ENCODE measurements around the gene SLC10A3. TPM values are rescaled to one million over a fixed set of nuclear protein-coding genes. Genes with fewer than 3 reads are reported as not detected.
A peak's percentile ranks its signal among the peaks of the same experiment; 100 is the strongest.

Gene SLC10A3
- total RNA-seq, 2 experiments from 2014 or later, result 15.7 to 16.4 TPM

- Mint-ChIP-seq H3K9me3 (no peaks in the 10 kb centered on the region), H3K4me3 (no peak overlapping the region), H3K27ac (no peak overlapping the region), H3K4me1 (ENCODE audit: low read depth) (no peaks in the 10 kb centered on the region), H3K36me3 (ENCODE audit: low read depth) (peaks cover 12% of the 10 kb centered on the region), H3K27me3 (no peaks in the 10 kb centered on the region)
- Histone ChIP-seq H3K9me3 (ENCODE audit: control insufficient read depth in 1 of 2, insufficient read depth in 1 of 2, low read length in 2 of 2) (no peaks in the 10 kb centered on the region), H3K4me3 (ENCODE audit: low read length) (no peak overlapping the region), H3K27ac (ENCODE audit: low read depth in 1 of 2, low read length in 2 of 2) (no peak overlapping the region), H3K27me3 (ENCODE audit: control insufficient read depth in 1 of 2, insufficient read depth in 2 of 2, low read length in 2 of 2) (no peaks in the 10 kb centered on the region), H3K4me1 (ENCODE audit: insufficient read depth, low read length) (no peaks in the 10 kb centered on the region), H3K36me3 (ENCODE audit: insufficient read depth, low read length) (peaks cover 57% of the 10 kb centered on the region)
- TF ChIP-seq, protein P1, sequence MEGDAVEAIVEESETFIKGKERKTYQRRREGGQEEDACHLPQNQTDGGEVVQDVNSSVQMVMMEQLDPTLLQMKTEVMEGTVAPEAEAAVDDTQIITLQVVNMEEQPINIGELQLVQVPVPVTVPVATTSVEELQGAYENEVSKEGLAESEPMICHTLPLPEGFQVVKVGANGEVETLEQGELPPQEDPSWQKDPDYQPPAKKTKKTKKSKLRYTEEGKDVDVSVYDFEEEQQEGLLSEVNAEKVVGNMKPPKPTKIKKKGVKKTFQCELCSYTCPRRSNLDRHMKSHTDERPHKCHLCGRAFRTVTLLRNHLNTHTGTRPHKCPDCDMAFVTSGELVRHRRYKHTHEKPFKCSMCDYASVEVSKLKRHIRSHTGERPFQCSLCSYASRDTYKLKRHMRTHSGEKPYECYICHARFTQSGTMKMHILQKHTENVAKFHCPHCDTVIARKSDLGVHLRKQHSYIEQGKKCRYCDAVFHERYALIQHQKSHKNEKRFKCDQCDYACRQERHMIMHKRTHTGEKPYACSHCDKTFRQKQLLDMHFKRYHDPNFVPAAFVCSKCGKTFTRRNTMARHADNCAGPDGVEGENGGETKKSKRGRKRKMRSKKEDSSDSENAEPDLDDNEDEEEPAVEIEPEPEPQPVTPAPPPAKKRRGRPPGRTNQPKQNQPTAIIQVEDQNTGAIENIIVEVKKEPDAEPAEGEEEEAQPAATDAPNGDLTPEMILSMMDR (IDR thresholded peaks at IDR 0.05), result no peak
- ChIA-PET CTCF (no interaction called here), POLR2A (no interaction called here)
- DNase-seq (no peak), ATAC-seq (ENCODE audit: poor library complexity) (no peak)
- intact Hi-C loops (cut with DNase I, micrococcal nuclease), result no loop called here
Observed at GRCh38 chrX:154468217-154468616, 22.2 kb downstream of the SLC10A3 start.

DNA sequence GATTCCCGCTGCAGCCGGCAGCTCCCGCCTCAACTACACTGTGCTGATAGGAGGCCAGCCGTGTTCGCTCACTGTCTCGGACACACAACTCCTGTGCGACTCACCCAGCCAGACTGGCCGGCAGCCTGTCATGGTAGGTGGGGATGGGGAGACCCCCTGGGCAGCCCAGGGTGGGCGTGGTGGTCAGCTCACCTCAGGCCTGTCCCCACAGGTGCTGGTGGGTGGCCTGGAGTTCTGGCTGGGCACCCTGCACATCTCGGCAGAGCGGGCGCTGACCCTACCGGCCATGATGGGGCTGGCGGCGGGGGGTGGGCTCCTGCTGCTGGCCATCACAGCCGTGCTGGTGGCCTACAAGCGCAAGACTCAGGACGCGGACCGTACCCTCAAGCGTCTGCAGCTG lies 22.9 kb downstream of the SLC10A3 start:
- TF ChIP-seq, protein P1 (IDR thresholded peaks at IDR 0.05), result no peak
- Histone ChIP-seq H3K27me3 (ENCODE audit: control insufficient read depth in 1 of 2, insufficient read depth in 2 of 2, low read length in 2 of 2) (no peaks in the 10 kb centered on the region), H3K27ac (ENCODE audit: low read depth in 1 of 2, low read length in 2 of 2) (no peak overlapping the region), H3K4me3 (ENCODE audit: low read length) (no peak overlapping the region), H3K36me3 (ENCODE audit: insufficient read depth, low read length) (peaks cover 61% of the 10 kb centered on the region), H3K4me1 (ENCODE audit: insufficient read depth, low read length) (no peaks in the 10 kb centered on the region), H3K9me3 (ENCODE audit: control insufficient read depth in 1 of 2, insufficient read depth in 1 of 2, low read length in 2 of 2) (no peaks in the 10 kb centered on the region)
- no peaks in the 10 kb centered on the region for H3K27me3 Mint-ChIP-seq
- DNase-seq (peak in 1 of 14 experiments; percentile 0), ATAC-seq (ENCODE audit: poor library complexity) (no peak)
- no peaks in the 10 kb centered on the region for H3K9me3 Mint-ChIP-seq
- CTCF ChIA-PET, result no interaction called here
- no peak overlapping the region for H3K4me3 Mint-ChIP-seq
- intact Hi-C loops (cut with DNase I, micrococcal nuclease), result no loop called here
- no peaks in the 10 kb centered on the region for H3K4me1 Mint-ChIP-seq (ENCODE audit: low read depth)
- POLR2A ChIA-PET, result no interaction called here
- H3K27ac Mint-ChIP-seq, result no peak overlapping the region
- peaks cover 19% of the 10 kb centered on the region for H3K36me3 Mint-ChIP-seq (ENCODE audit: low read depth)

DNA sequence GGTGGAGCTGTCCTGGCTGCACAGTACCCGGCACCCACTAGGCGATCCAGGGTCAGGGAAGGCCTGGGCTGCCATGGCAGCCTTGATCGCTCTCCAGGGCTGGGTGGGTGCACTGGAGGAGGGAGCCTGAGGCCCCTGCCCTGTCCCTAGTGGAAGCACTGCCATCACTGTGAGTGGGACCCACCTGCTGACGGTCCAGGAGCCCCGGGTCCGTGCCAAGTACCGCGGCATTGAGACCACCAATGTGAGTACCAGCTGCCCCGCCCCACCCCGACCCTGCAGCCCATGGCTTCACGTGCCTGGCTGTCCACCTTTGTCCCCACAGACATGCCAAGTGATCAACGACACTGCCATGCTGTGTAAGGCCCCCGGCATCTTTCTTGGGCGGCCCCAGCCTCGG lies 23.5 kb downstream of the SLC10A3 start:
- H3K4me1 ChIP-seq (ENCODE audit: insufficient read depth, low read length), result no peaks in the 10 kb centered on the region
- no peak overlapping the region for H3K27ac ChIP-seq (ENCODE audit: low read depth in 1 of 2, low read length in 2 of 2)
- Mint-ChIP-seq H3K4me1 (ENCODE audit: low read depth) (no peaks in the 10 kb centered on the region), H3K9me3 (no peaks in the 10 kb centered on the region), H3K36me3 (ENCODE audit: low read depth) (peaks cover 21% of the 10 kb centered on the region), H3K4me3 (no peak overlapping the region), H3K27ac (no peak overlapping the region), H3K27me3 (no peaks in the 10 kb centered on the region)
- H3K4me3 ChIP-seq (ENCODE audit: low read length), result no peak overlapping the region
- H3K27me3 ChIP-seq (ENCODE audit: control insufficient read depth in 1 of 2, insufficient read depth in 2 of 2, low read length in 2 of 2), result no peaks in the 10 kb centered on the region
- ChIA-PET CTCF (no interaction called here), POLR2A (no interaction called here)
- H3K9me3 ChIP-seq (ENCODE audit: control insufficient read depth in 1 of 2, insufficient read depth in 1 of 2, low read length in 2 of 2), result no peaks in the 10 kb centered on the region
- H3K36me3 ChIP-seq (ENCODE audit: insufficient read depth, low read length), result peaks cover 66% of the 10 kb centered on the region
- no peak for DNase-seq
- ATAC-seq (ENCODE audit: poor library complexity), result no peak
- TF ChIP-seq, protein P1 (IDR thresholded peaks at IDR 0.05), result no peak
- intact Hi-C loops (cut with DNase I, micrococcal nuclease), result no loop called here
